T follicular helper cell (primary cell): Measurements from ENCODE around the gene PPME1.

Source experiments
- DNase-seq: peaks from one replicate; pipeline ENCODE4 v3.0.0-alpha.2; 2020; ENCODE audit warnings: low read depth

The PPME1 gene

DNA sequence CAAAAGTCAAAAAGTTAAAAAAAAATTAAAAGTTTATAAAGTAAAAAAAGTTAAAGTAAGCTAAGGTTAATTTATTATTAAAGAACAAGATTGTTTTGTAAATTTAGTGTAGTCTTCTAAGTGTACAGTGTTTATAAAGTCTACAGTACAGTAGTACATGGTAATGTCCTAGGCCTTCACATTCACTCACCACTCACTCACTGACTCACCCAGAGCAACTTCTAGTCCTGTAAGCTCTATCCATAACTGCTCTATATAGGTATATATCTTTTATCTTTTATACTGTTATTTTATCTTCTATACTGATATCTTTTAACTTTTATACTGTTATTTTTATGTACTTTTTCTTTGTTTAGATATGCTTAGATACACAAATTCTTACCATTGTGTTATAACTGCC lies 11.4 kb upstream of the PPME1 start:
- no peak for DNase-seq

DNA sequence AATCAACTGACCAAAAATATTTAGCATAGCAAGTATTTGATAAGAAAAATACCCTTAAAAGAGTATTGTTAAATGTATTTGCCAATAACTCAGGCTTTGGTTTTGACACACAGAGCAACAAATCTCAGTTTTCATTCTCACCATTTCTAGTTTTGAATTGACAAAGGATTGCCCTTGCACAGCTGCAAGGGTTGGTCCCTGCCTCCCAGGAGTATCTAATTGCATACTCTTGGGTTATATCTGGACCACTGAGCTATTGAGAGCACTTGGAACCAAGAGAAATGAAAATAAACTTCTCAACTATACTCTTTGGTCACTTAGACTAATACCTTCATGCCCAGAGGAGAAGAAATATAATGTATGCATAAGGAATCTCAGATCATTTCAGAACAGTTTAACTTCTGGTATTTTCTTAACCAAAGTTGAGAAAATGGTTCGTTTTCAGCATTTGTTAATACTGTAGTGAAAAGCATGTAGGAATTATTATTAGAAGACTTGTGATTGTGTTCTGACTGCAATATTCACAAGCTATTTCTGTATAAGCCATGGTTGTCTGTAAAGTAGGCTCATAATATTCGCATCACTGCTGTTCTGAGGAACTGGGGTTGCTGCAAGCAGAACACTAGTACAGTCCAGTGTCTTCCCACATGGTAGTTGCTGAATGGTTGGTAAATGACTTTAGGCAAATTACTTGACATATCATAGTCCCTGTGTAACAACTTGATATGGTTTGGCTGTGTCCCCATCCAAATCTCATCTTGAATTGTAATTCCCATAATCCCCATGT lies 8.2 kb upstream of the PPME1 start:
- DNase-seq, result no peak

DNA sequence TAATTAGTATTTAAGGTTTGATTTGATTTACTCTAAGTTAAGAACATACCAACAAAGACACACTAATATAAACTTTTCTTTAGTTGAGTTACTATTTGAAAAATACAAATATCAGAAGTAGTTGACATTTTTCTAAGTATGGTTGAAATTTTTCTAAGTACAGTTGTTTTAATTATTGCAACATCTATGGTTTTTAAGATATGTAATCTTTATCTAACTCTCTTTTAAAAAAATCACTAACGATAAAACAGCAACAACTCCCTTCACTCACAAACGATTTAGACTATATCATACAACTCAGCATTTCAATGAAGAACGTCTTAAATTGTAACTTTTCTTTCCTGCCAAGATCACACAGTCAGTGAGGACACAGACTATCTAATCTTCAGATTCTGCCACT lies 2.3 kb upstream of the PPME1 start:
- DNase-seq, result no peak

DNA sequence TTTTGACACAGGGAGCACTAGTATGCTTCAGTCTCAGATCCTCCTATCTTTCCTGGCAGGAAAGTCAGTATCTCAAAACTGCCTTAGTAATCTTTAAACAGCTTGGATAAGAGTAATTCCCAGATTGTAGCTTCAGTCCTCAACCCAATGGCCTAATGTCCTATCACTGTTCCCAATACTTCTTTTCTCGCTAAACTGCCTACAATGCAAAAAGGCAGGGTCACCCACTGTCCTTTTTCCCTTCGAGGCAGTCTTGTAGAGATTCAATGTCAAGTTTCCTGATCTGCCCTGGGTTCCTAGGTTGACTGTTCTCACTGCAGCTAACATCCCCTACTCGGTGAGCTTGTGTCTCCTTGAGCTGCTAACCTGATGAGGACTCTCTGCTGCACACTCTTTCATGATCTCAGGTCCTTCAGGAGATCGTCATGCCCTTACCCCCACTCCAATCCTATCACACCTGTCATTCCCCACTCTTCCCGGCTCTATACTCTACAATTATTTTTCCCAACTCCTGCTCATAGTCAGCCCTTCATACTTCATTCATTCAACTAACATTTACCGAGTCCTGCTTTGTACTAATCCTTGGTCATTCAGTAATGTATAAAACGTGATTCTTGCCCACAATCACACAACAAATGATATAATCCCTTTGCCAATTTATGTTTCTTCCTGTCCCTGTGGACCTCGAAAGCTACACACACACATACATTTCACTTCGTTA lies 1.2 kb upstream of the PPME1 start:
- DNase-seq, result no peak

DNA sequence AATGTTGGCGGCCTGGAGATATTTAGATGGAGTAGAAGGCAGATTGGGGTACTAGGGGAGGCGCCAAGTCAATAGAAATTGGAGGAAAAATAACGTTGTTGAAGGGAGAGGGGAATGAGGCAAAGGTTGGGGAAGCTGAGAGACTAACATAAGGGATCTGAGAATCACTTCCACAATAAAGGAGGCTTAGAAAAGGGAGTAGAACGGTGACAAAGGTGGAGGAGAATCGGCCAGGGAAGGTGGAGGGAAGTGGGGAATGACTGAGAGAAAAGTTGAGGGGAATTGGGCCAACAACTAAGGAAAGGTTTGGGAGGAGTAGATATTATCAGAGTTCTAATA lies 510 bp downstream of the PPME1 start:
- DNase-seq, result no peak

DNA sequence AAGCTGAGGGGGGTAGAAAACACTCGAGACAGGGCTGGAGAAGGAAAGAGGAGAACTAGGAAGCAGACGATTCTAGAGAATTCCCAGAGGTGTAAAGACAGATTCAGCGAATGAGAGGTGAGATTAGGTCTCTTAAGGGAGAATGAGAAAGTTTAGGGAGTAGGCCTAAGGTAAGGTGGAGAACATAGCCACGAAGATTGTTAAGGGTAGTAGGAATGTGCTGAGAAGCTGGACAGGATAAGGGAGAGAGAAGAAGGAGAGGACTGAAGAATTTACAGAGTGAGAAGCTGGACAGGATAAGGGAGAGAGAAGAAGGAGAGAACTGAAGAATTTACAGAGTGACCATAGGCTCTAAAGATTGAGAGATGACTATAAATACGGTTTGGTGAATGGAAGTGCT lies 908 bp downstream of the PPME1 start:
- no peak for DNase-seq

DNA sequence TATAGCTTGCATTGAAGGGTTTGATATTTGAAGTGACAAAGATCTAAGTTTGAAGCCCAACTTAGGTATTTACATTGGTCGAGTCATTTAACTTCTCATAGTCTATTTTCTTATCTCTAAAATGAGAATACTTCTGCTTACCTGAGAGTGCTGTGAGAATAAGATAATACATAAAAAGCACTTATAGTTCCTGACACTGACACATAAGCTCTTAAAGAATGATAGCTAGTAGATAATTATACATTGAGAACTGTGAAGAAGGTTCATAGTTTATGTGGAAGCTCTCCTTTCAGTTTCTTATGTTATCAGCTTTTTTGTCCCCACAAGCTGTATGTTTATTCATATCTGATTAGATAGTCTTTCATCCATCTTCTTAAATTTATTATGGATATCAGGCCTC lies 4.8 kb downstream of the PPME1 start:
- no peak for DNase-seq

DNA sequence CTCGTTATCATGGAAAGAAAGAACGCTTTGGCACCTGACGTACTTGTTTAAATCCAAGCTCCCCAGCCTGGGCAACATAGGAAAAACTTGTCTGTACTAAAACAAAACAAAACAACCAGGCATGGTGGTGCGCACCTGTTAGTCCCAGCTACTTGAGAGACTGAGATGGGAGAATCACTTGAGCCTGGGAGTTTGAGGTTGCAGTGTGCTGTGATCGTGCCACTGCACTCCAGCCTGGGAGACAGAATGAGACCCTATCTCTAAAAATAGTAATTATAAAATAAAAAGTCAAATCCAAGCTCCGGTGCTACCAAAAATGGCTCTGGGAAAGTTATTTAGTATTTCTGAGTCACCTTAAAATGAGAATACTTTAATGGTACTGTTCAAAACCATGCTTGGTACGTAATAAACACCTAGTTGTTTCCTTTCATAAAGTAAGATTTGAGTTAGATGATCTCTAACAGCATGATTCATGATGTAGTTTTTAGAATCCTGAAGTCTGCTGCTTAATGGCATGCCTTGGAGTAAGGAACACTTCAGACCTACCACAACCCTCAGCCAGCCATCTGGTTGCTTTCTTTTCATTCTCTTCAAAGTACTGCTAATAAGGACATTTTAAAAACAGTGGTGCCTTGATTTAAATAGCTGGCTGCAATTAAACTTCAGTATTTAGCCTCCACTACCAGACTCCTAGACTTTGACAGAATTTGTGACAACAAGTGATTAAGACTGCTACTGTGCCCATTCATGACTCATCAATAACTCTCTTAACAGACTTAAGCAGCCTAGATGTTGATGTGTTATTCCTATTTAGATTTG lies 8.4 kb downstream of the PPME1 start:
- DNase-seq, result no peak

DNA sequence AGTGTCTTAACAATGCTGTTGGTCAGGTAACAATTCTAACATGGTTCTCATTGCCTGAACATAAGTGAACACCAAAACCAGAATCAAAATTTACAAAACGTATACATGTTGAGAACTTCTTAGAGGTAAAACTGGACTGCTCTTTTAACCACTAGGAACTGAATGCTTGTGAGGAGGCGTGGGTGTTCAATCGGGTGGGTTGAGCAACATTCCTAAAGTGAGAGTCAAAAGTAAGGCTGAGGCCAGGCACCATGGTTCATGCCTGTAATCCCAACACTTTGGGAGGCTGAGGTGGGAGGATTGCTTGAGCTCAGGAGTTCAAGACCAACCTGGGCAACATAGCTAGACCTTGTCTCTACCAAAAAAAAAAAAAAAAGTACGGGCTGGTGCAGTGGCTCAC lies 11.5 kb downstream of the PPME1 start:
- DNase-seq, result no peak

DNA sequence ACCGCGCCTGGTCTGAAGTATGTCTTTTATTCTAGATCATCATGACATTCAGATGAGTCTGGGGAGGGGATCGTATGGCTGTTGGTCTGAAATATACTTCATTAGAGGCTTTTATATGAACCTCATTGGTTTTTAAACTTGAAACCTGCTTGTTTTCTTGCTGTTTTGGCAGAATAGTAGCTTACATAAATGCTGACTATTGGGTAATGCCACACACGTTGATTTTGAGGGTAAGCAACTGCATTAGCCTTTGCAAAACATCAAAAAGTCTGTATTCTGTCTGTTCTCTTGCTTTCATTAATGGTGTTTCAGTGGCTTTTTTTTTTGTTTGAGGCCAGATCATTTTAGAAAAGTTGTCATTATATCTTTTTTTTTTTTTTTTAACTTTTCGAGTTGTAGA lies 14.2 kb downstream of the PPME1 start:
- no peak for DNase-seq

DNA sequence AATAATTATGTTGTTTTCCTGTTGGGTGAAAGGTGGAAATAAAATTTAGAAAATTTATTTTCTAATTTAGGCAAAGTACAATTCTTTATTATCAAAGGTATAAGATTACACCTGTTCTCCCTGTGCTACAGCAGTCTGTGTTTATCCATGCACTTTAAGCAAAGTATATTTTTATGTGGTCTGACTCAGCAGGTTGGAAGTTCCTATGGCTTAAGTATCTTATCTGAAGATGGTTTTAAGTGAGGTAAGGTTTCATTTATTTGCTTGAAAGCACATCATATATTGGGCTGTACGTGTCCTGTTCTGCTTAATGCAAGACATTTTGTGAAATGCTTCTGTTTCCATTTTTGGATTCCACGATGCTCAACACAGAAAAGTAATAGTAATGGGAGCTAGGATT lies 14.6 kb downstream of the PPME1 start:
- DNase-seq, result no peak

DNA sequence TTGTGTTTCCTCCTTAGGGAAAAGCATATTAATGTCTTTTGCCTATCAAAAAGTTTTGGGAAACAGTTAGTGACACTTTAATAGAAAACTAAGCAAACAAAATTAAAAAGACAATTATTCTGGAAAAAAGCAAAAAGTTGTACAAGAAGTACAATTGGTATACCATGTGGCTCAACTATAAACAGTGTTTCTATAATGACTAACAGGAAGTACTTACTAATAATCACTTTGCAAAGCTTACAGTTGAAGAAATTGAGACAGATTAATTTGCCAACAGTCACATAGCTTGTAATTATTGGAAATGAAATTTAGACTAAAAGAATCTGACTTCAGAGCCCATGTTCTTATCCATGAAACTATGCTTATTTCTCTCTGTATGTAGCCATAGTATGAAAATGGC lies 24.7 kb downstream of the PPME1 start:
- DNase-seq, result no peak

DNA sequence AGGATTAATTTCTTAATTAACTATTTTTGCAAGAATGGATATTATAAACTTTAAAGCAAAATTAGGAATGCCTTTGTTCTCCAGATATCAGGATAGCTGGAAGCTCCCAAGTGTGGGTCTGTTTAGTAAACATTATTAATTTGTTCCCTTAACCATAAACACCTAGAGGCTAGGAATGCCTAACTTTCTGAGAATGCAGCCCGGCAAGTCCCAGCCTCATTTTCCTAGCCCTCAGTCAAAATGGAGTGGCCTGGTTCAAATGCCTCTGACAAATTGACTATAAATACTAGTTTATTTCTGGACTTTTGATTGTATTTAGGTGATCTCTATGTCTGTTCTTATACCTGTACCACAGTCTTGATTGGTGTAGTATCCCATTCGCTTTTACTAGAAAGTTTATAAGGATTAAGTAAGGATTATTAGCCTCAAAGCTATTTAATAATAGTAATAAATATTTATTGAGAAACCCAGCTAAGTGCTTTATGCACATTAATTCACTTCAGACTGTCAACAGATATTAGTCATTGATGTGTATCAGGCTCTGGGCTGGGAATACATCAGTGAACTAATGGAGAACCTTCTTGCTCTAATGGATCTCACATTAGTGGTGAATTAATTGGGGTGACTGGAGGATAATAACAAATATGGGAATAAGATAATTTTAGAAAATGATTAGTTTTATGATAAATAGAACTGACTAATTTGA lies 25.8 kb downstream of the PPME1 start:
- no peak for DNase-seq

DNA sequence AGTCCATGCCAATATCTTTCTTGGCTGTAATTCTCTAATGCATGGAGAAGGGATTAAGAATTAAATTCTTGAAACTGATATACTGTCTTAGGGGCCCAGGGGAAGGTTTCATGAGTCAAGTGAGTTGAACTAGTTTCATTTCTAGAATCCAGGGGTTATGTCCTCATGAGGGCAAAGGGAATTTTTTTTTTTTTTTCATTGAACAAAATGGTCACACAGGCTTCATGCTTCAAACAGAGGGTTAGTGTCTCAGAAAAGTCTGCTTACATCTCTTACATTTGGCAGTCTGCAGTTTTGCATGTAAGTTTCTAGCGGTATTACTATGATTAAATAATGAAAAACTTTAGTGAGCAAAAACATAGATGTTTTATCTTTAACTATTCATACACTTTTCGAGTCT lies 32.9 kb downstream of the PPME1 start:
- no peak for DNase-seq

DNA sequence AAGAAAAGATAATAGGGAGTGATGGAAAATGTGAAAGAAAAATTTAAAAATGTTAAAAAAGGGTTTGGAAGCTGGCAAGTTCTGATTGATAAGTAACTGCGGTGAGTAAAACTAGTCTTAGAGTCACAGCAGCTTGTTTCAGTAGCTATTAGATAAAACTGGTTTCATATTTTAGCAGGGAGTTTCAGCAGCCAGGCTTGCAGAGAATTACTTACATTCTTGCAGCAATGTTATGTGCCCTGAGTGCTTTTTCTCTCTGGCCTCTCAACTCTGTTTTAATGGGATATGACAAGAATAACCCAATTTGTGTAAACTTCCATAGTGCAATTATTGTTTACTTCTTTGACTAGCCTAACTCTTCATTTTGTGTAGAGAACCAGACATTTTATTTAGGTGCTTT lies 33.6 kb downstream of the PPME1 start:
- no peak for DNase-seq

DNA sequence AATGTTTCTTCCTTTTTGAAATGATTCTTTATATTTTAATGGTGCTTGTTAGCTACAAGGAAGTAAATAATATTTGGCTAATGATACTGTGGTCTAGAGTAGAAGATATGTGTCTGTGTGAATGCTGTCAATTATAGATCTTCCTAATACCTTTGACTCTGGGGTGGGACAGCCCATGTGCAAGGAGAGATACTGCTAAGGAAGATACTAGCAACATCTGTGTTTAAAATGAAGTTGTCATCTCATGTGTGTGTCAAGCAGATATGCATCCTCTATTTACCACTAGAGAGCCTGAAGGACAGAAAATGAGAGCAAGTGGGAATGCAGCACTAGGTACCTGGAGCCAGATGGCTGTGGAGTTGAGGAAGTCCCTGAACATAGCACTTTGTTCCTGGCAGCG lies 34.1 kb downstream of the PPME1 start:
- no peak for DNase-seq

DNA sequence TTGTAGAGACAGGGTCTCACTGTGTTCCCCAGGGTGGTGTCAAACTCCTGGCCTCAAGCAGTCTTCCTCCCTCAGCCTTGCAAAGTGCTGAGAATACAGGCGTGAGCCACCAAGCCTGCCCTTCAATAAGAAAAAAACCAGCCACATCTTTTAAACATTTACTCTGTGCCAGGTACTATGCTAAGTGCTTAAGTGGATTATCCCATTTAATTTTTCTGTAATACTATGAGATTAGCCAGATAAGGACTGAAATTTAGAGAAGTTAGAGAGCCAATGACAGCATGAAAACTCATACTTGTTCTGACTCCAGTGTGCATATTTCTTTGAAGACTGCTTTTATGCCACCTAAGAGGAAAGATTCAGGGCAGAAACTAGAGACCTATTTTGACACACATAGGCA lies 35.7 kb downstream of the PPME1 start:
- DNase-seq, result no peak

DNA sequence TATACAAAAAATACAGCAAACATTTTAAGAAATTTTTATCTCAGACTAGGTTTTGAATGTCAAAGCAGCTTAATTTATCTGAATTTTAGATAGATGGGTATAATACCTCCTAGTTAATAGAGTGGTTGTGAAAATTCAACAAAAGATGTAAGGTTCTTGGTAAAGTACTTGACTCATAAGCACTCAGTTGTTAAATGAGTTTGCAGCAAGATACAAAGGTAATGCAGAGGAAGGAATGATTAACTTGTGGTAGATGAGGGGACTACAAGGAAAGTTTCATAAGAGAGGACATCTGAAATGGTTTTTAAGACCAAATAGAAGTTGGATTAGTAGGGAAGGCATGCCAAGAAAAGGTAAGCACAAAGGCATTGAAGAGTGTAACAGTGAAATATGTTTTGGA lies 37.4 kb downstream of the PPME1 start:
- no peak for DNase-seq

DNA sequence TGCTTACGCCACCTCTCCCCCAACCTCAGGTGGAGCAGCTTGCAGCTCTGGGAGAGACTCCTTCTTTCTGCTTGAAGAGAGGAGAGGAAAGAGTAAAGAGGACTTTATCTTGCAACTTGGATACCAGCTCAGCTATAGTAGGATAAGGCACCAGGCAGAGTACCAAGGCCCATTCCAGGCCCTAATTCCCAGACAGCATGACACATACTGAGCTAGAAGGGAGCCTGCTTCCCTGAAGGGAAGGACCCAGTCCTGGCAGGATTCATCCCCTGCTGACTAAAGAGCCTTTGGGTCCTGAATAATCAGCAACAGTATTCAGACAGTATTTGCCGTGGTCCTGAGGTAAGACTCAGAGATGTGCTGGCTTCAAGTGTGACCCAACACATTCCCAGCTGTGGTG lies 41.4 kb downstream of the PPME1 start:
- DNase-seq, result no peak

DNA sequence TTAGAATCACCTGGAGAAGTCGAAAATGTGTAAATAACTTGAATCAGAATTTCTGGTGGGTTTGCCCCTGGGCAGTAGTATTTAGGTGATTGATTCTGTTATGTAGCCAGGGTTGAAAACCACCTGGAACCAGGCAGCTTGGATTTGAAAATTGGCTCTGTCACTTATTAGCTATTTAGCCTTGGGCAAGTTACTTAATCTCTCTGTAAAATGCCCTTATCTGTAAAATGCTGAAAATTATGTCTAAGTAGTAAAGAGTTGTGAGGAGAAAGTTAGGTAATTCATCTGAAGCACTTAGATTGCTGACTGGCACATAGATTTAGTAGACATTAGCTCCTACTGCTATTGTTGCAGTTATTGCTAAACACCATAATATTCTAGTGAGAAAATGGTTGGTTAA lies 49.3 kb downstream of the PPME1 start:
- DNase-seq, result no peak

DNA sequence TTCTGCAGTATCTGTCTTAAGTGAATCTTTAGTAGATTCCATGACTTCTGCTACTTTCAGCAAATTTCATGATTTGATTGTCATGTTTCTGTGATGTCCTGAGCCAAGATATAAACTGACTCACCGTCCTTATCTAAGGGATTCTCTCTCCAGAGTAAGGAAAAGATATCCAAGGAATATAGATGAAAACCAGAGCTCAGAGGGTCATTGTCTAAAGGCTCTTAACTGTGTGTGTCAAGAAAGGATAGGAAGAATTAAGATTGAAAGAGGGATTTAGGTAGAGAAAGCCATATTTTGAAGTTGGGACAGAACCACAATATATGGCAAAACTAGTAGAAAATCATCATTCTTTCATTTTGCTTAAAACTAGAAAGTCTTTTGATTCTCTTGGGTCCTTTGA lies 50.7 kb downstream of the PPME1 start:
- DNase-seq, result no peak

DNA sequence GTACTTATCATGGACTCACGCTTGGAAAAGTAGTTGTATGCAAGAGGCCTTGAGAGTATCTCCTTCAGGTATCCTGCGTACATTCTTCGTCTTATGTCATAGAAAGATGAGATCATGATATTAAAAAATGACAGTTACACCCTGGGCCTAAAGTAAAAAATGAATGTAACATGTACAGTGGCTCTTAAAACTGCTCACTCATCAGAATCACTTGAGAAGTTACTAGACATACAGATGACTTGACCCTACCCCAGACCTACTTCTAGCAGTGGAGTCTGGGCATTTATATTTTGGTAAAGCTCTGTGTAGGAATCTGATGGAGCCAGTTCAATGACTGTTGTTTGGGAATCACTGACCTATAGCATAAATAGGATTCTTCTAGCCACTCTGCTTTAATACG lies 54.5 kb downstream of the PPME1 start:
- DNase-seq, result no peak

DNA sequence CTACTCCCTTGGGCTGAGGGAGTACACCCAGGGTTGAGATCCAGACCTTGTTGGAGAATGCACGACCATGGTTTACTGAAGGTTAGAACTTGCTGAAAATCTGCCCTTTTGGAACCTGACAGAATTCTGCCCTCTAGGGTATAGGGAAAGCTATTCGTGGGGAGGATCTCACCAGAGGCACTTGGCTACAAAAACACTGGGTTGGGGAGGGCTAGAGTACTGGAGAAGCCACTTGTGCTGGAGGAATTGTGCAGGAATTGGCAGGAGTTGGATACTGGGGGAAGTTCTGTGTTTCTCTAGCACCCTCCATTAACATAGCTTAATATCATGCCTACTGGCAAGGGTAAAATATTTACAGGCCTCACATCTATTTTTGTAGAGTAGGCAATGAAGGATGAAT lies 55.8 kb downstream of the PPME1 start:
- DNase-seq, result no peak
